ENCODE results near the gene PHF21A.

The PHF21A gene

DNA sequence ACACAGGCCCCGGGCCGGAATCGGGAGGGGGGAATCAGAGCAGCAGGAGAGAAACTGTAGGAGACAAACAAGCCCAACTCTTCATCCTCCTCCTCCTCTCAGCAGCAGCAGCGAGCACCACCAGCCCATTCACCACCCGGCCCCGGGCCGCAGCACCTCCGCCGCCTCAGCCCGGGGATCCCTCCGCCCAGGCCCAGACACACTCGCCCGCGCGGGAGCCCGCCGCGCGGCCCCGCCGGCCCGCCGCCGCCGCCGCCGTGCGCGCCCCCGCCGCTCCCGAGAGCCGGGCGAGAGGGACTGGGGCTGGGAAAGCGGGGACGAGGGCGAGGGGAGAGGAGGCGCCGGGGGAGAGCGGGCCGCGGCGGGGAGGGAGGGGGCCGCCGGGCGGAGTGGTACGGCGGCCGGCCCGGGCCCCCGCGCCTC, at the start of gene PHF21A:
Gene PHF21A, minus strand, starts transcription at position 154 of the 423 bp plus-strand sequence. CDS start 37,235 bp downstream, outside the sequence.
- Histone ChIP-seq H3K9ac (ENCODE audit: low read length in 2 of 2) (peak within 1 kb of the TSS; percentile 62 to 83), H3K4me1 (ENCODE audit: control insufficient read depth, insufficient read depth, low read length) (peaks cover 3% of the 10 kb centered on the region), H3K27ac (ENCODE audit: low read length) (peak within 1 kb of the TSS; percentile 88), H3K9me3 (ENCODE audit: control insufficient read depth in 2 of 2, low read length in 2 of 2) (no peaks in the 10 kb centered on the region), H3K36me3 (ENCODE audit: control insufficient read depth in 2 of 2, insufficient read depth in 2 of 2, low read length in 2 of 2) (no peaks in the 10 kb centered on the region), H3K27me3 (ENCODE audit: control insufficient read depth in 1 of 2, insufficient read depth in 2 of 2, low read length in 2 of 2) (no peaks in the 10 kb centered on the region), H3K4me3 (ENCODE audit: low read length in 2 of 2) (peak within 1 kb of the TSS; percentile 53 to 83)

DNA sequence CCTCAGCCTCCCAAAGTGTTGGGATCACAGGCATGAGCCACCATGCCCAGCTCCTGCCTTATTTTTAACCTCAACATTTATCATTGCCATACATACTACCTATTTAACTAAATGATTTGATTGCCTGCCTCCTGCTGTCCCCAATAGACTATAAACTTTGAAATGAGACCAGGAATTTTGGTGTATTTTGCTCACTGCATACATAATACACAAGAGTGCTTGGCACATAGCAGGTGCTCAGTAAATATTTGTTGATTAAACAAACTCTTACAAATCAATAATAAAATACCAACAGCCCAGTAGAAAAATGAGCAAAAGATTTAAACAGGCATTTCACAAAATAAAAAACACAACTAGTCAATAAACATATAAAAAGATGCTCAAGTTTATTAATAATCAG, 49.5 kb upstream of the PHF21A start:
- H3K4me1 ChIP-seq (ENCODE audit: control insufficient read depth, insufficient read depth, low read length), result no peaks in the 10 kb centered on the region
- H3K9ac ChIP-seq (ENCODE audit: low read length in 2 of 2), result no peak overlapping the region
- peaks cover 4% of the 10 kb centered on the region in 2 donors for H3K27me3 ChIP-seq (ENCODE audit: control insufficient read depth in 1 of 2, insufficient read depth in 2 of 2, low read length in 2 of 2)
- H3K9me3 ChIP-seq (ENCODE audit: control insufficient read depth in 2 of 2, low read length in 2 of 2), result no peaks in the 10 kb centered on the region
- no peak overlapping the region for H3K27ac ChIP-seq (ENCODE audit: low read length)
- H3K36me3 ChIP-seq (ENCODE audit: control insufficient read depth in 2 of 2, insufficient read depth in 2 of 2, low read length in 2 of 2), result no peaks in the 10 kb centered on the region
- H3K4me3 ChIP-seq (ENCODE audit: low read length in 2 of 2), result no peak overlapping the region

DNA sequence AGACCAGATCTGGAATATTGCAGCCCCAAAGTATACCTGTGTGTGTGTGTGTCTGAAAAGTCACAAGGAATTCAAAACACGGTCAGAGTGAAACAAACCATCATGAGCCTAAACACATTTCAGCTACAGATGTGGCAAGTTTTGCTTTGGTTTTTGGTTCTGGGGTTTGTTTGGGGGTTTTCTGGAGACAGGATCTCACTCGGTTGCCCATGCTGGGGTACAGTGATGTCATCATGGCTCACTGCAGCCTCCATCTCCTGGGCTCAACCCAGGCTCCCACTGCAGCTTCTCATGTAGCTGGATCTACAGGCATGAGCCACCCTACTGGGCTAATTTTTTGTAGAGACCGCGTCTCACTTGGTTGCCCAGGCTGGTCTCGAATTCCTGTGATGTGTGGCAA, 41.4 kb upstream of the PHF21A start:
- Histone ChIP-seq H3K9me3 (ENCODE audit: control insufficient read depth in 2 of 2, low read length in 2 of 2) (no peaks in the 10 kb centered on the region), H3K36me3 (ENCODE audit: control insufficient read depth in 2 of 2, insufficient read depth in 2 of 2, low read length in 2 of 2) (no peaks in the 10 kb centered on the region)

DNA sequence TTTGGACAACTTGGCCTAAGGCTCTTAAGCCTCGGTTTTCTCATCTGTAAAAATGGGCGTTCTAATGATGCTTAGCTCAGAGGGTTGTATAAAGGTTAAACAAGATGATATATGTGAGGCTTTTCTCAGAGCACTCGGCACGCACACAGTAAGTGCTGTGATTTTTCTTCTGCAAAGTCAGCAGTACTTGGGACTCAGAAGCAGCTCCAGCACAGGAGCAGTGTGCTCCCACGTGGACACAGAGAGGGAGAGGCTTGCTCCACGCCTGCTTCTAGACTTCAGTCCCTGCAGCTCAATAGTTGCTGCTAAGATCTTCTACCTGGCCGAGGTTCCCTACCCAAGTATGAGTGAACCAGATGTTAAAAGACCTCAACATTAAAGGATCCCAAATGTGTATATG, 39.9 kb upstream of the PHF21A start:
- Histone ChIP-seq H3K36me3 (ENCODE audit: control insufficient read depth in 2 of 2, insufficient read depth in 2 of 2, low read length in 2 of 2) (no peaks in the 10 kb centered on the region), H3K9ac (ENCODE audit: low read length in 2 of 2) (no peak overlapping the region), H3K4me1 (ENCODE audit: control insufficient read depth, insufficient read depth, low read length) (no peaks in the 10 kb centered on the region), H3K9me3 (ENCODE audit: control insufficient read depth in 2 of 2, low read length in 2 of 2) (no peaks in the 10 kb centered on the region), H3K27me3 (ENCODE audit: control insufficient read depth in 1 of 2, insufficient read depth in 2 of 2, low read length in 2 of 2) (peaks cover 20 to 21% of the 10 kb centered on the region in 2 donors), H3K27ac (ENCODE audit: low read length) (no peak overlapping the region), H3K4me3 (ENCODE audit: low read length in 2 of 2) (no peak overlapping the region)

More for the DNA sequence above, 41.4 kb upstream of the PHF21A start:
- Histone ChIP-seq H3K4me1 (ENCODE audit: control insufficient read depth, insufficient read depth, low read length) (no peaks in the 10 kb centered on the region), H3K4me3 (ENCODE audit: low read length in 2 of 2) (no peak overlapping the region), H3K27ac (ENCODE audit: low read length) (no peak overlapping the region), H3K27me3 (ENCODE audit: control insufficient read depth in 1 of 2, insufficient read depth in 2 of 2, low read length in 2 of 2) (peaks cover 23% of the 10 kb centered on the region in 2 donors), H3K9ac (ENCODE audit: low read length in 2 of 2) (no peak overlapping the region)

DNA sequence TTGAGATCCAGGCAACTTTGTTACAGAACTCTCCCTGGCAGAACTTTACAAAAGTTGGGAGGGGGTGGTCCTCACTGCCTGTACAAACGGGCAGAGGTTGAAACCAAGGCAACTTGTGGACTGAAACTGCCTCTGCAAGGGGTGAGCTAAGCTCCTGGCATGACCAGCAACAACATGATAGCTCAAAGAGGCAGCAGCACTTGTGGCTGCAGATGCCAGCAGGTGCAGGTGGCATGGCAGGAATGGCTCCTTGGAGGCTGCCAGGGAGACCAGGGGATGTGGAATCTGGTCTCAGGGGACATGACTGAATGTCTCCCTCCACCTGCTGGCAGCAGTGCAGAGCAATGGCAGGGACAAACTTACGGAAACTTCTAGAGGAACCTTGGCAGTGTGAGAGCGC, 38.8 kb upstream of the PHF21A start:
- Histone ChIP-seq H3K9me3 (ENCODE audit: control insufficient read depth in 2 of 2, low read length in 2 of 2) (no peaks in the 10 kb centered on the region), H3K9ac (ENCODE audit: low read length in 2 of 2) (peak overlapping the region in 1 of 2 donors; percentile 5), H3K36me3 (ENCODE audit: control insufficient read depth in 2 of 2, insufficient read depth in 2 of 2, low read length in 2 of 2) (no peaks in the 10 kb centered on the region), H3K27ac (ENCODE audit: low read length) (no peak overlapping the region), H3K4me1 (ENCODE audit: control insufficient read depth, insufficient read depth, low read length) (no peaks in the 10 kb centered on the region), H3K4me3 (ENCODE audit: low read length in 2 of 2) (no peak overlapping the region), H3K27me3 (ENCODE audit: control insufficient read depth in 1 of 2, insufficient read depth in 2 of 2, low read length in 2 of 2) (peaks cover 18 to 21% of the 10 kb centered on the region in 2 donors)

DNA sequence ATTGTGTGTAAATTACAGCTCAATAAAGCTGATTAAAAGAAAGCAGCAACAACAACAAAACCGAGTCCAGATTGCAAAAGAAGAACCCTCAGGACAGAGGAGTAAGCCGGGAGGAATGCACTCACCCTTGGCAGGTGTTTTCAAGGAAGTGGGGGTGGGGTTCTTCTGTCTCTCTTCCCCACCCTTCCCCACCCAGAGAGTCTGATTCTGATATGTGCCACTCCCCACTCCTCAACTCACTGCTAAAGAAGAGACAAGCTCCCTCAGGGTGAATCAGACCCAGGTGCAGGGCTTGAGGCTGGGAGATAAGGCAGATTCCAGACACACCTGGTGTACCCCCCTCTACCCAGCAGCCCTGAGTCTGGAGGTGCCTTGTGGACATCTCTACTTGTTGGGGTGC, 38.4 kb upstream of the PHF21A start:
- peaks cover 14 to 21% of the 10 kb centered on the region in 2 donors for H3K27me3 ChIP-seq (ENCODE audit: control insufficient read depth in 1 of 2, insufficient read depth in 2 of 2, low read length in 2 of 2)
- H3K9ac ChIP-seq (ENCODE audit: low read length in 2 of 2), result no peak overlapping the region

DNA sequence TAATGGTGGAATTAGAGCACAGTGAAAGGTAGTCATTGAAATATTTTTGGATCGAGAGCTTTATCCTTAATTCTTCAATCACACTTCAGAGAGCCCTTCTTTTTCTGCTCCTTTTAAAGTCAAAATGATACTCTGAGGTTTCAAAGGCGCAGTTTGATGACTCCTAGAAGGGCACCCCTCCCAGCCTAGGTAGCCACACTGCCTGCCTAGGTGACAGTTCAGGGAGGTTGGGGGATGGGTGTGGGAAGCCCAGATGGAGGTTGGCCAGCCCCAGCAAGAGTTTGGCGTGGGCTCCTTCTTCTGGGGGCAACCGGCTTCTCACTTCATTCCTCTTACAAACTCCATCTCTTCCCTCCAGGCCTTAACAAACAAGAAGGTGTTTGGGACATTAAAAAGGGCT, 28.6 kb upstream of the PHF21A start:
- H3K9me3 ChIP-seq (ENCODE audit: control insufficient read depth in 2 of 2, low read length in 2 of 2), result no peaks in the 10 kb centered on the region
- no peaks in the 10 kb centered on the region for H3K36me3 ChIP-seq (ENCODE audit: control insufficient read depth in 2 of 2, insufficient read depth in 2 of 2, low read length in 2 of 2)
- peaks cover 3 to 5% of the 10 kb centered on the region in 2 donors for H3K27me3 ChIP-seq (ENCODE audit: control insufficient read depth in 1 of 2, insufficient read depth in 2 of 2, low read length in 2 of 2)
- H3K4me1 ChIP-seq (ENCODE audit: control insufficient read depth, insufficient read depth, low read length), result no peaks in the 10 kb centered on the region
- no peak overlapping the region for H3K9ac ChIP-seq (ENCODE audit: low read length in 2 of 2)
- H3K27ac ChIP-seq (ENCODE audit: low read length), result no peak overlapping the region
- H3K4me3 ChIP-seq (ENCODE audit: low read length in 2 of 2), result no peak overlapping the region

More for the DNA sequence above, 38.4 kb upstream of the PHF21A start:
- H3K4me1 ChIP-seq (ENCODE audit: control insufficient read depth, insufficient read depth, low read length), result no peaks in the 10 kb centered on the region
- H3K9me3 ChIP-seq (ENCODE audit: control insufficient read depth in 2 of 2, low read length in 2 of 2), result no peaks in the 10 kb centered on the region
- no peaks in the 10 kb centered on the region for H3K36me3 ChIP-seq (ENCODE audit: control insufficient read depth in 2 of 2, insufficient read depth in 2 of 2, low read length in 2 of 2)
- H3K4me3 ChIP-seq (ENCODE audit: low read length in 2 of 2), result no peak overlapping the region
- H3K27ac ChIP-seq (ENCODE audit: low read length), result no peak overlapping the region

DNA sequence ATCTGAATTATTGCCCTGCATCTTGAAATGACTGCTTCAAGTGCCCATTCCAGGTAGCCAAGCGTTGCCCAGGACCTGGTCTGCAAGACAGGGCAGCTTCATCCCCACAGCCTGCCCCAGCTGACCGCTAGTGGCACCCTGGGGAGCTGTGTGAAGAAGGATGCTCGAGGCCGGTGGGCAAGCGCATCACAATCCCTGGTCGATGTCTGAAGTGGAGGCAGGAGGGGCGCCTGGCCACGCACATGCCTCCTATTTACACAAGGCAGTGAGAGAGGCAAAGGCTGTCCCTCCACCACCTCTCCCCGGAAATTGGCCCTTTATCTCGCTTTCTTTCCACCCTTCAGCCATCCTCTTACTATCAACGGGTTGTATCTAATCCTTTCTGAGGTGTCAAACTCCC, 28.1 kb upstream of the PHF21A start:
- no peak overlapping the region for H3K4me3 ChIP-seq (ENCODE audit: low read length in 2 of 2)
- H3K27me3 ChIP-seq (ENCODE audit: control insufficient read depth in 1 of 2, insufficient read depth in 2 of 2, low read length in 2 of 2), result peaks cover 3 to 5% of the 10 kb centered on the region in 2 donors
- H3K27ac ChIP-seq (ENCODE audit: low read length), result no peak overlapping the region
- no peaks in the 10 kb centered on the region for H3K9me3 ChIP-seq (ENCODE audit: control insufficient read depth in 2 of 2, low read length in 2 of 2)
- H3K9ac ChIP-seq (ENCODE audit: low read length in 2 of 2), result no peak overlapping the region
- no peaks in the 10 kb centered on the region for H3K36me3 ChIP-seq (ENCODE audit: control insufficient read depth in 2 of 2, insufficient read depth in 2 of 2, low read length in 2 of 2)
- no peaks in the 10 kb centered on the region for H3K4me1 ChIP-seq (ENCODE audit: control insufficient read depth, insufficient read depth, low read length)

DNA sequence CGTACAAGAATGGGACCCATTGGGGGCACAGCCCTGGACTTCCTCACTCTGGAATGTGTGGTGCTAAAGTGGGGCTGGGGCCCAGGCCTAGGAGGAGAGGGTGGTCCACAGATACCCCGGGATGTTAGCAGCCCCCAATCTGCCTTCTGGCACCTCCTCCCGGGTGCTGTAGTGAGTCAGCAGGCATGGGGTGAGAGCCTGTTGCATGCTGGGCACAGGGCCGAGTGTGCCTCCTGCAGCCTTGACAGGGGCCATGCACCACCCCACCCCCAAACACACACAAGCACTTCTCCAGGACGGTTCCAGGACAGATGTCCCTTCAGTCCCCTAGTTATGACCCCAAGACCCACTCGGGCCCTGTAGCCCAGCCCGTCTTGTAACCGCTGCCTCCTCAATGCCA, 23.5 kb upstream of the PHF21A start:
- Histone ChIP-seq H3K4me1 (ENCODE audit: control insufficient read depth, insufficient read depth, low read length) (no peaks in the 10 kb centered on the region), H3K4me3 (ENCODE audit: low read length in 2 of 2) (no peak overlapping the region), H3K27me3 (ENCODE audit: control insufficient read depth in 1 of 2, insufficient read depth in 2 of 2, low read length in 2 of 2) (peaks cover 5 to 6% of the 10 kb centered on the region in 2 donors), H3K36me3 (ENCODE audit: control insufficient read depth in 2 of 2, insufficient read depth in 2 of 2, low read length in 2 of 2) (no peaks in the 10 kb centered on the region), H3K27ac (ENCODE audit: low read length) (no peak overlapping the region), H3K9me3 (ENCODE audit: control insufficient read depth in 2 of 2, low read length in 2 of 2) (no peaks in the 10 kb centered on the region), H3K9ac (ENCODE audit: low read length in 2 of 2) (no peak overlapping the region)

DNA sequence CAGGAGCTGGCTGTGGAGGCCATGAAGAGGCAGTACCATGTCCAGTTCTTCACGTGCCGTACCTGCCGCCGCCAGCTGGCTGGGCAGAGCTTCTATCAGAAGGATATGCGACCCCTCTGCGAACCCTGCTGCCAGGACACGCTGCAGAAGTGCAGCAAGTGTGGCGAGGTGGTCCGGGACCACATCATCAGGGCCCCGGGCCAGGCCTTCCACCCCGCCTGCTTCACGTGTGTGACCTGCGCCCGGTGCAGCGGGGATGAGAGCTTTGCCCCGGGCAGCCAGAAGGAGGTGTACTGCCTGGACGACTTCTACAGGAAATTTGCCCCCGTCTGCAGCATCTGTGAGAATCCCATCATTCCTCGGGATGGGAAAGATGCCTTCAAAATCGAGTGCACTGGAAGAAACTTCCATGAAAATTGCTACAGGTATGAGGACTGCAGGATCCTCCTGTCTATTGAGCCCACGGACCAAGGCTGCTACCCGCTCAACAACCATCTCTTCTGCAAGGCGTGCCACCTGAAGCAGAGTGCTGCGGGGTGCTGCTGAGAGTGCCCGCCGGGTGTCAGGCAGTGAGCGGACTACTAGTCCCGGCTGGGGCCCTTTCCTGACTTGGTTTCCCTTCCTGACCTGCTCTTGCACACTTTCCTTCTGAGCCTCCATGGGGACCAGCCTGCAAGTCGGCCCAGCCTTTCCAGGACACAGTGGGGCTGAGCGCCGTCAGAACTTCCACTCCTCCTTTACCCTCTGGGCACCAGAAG, 22.0 kb upstream of the PHF21A start:
- H3K4me3 ChIP-seq (ENCODE audit: low read length in 2 of 2), result no peak overlapping the region
- H3K4me1 ChIP-seq (ENCODE audit: control insufficient read depth, insufficient read depth, low read length), result no peaks in the 10 kb centered on the region
- no peaks in the 10 kb centered on the region for H3K36me3 ChIP-seq (ENCODE audit: control insufficient read depth in 2 of 2, insufficient read depth in 2 of 2, low read length in 2 of 2)

DNA sequence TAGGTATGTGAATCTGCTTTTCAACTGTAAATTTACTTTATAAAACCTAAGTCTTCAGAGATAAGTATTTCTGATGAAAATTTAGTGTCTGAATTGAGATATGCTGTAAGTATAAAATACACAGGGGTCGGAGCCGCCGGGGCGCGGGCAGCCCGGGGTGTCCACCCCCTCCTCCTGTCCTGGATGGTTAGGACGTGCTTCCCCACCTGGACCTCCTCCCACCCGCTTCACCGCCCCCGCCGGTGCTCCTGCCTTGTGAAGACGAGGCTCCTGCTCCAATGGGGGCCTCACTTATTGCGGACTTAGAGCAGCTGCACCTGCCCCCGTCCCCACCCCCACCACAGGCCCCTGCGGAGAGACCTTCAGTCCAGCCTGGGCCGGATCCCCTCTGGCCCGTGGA, 21.3 kb upstream of the PHF21A start:
- Histone ChIP-seq H3K4me1 (ENCODE audit: control insufficient read depth, insufficient read depth, low read length) (no peaks in the 10 kb centered on the region), H3K27ac (ENCODE audit: low read length) (no peak overlapping the region), H3K9ac (ENCODE audit: low read length in 2 of 2) (no peak overlapping the region), H3K27me3 (ENCODE audit: control insufficient read depth in 1 of 2, insufficient read depth in 2 of 2, low read length in 2 of 2) (peaks cover 0 to 3% of the 10 kb centered on the region in 2 donors), H3K36me3 (ENCODE audit: control insufficient read depth in 2 of 2, insufficient read depth in 2 of 2, low read length in 2 of 2) (no peaks in the 10 kb centered on the region), H3K9me3 (ENCODE audit: control insufficient read depth in 2 of 2, low read length in 2 of 2) (no peaks in the 10 kb centered on the region), H3K4me3 (ENCODE audit: low read length in 2 of 2) (no peak overlapping the region)

More for the DNA sequence above, 22.0 kb upstream of the PHF21A start:
- H3K27me3 ChIP-seq (ENCODE audit: control insufficient read depth in 1 of 2, insufficient read depth in 2 of 2, low read length in 2 of 2), result peaks cover 0 to 3% of the 10 kb centered on the region in 2 donors
- H3K9ac ChIP-seq (ENCODE audit: low read length in 2 of 2), result no peak overlapping the region
- H3K27ac ChIP-seq (ENCODE audit: low read length), result no peak overlapping the region
- no peaks in the 10 kb centered on the region for H3K9me3 ChIP-seq (ENCODE audit: control insufficient read depth in 2 of 2, low read length in 2 of 2)

Measured in stomach smooth muscle (tissue), 2 donors.